Measurements from ENCODE around the gene CNTN1.

The CNTN1 gene

DNA sequence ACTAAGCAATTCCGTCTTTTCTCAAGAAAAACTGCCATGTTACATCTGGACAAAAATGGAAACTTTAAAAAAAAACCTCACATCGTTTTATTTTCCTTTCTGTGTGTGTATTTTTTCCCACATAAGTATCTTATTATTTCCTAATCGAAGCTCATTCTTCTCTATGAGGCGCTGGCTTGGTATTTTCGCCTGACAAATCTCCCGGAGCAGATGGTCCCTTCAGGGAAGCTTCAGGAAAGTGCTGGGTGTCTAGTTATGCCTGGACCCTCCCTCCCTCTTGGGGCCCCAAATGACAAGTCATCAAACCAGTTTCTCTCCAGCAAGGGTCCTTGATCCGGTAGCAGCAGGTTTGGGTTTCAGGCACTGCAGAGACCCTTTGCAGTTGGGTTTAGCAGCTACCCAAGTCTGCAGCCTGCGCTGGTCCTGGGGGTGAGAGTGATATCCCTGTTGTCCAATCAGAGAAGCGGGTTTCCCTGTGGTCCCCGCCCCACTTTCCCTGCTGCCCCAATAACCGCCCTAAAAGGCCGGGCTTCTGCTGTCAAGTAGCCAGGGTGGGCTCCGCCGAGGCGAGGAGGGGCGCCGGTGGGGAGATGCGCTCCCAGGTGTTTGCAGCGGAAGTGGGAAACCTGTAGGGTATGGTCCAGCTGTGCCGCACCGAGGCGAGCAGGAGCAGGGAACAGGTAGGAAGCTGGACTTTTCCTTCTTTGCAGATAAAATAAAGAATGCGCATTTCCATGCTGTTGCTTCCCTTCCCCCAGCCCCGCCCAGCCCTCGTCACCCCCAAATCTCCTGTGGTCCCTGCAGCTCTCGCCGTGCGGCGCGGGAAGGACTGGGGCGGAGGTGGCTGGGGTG is at the start of gene CNTN1:
Gene CNTN1 (plus strand): TSS at position 527 of the 852 bp plus-strand sequence.
- Mint-ChIP-seq H3K27ac (no peak within 1 kb of the TSS), H3K27me3 (peaks cover 45% of the 10 kb centered on the region), H3K4me1 (ENCODE audit: low read depth) (peaks cover 14% of the 10 kb centered on the region), H3K36me3 (ENCODE audit: low read depth) (no peaks in the 10 kb centered on the region), H3K4me3 (peak within 1 kb of the TSS; percentile 52), H3K9me3 (no peaks in the 10 kb centered on the region)
- intact Hi-C loops (cut with micrococcal nuclease) = no loop called here

DNA sequence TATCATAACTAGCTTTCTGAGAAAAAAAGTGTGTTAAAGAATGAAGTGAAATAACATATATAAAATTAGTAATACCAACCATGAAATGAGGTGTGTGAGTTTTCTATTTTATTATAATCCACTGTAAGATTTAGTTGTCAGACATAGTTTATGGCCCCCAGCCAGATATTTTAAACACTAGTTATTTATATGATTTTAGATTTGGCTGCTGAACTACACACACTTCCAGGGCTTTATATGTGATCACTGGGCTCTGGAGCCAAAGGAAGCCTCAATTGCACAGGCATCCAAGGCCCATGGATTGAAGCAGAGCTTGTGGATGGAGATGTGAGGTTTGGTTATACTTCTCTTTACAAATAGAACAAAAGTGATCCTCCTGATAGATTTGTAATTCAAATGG is 48.7 kb upstream of the CNTN1 start:
- intact Hi-C loops (cut with micrococcal nuclease) = no loop called here
- Mint-ChIP-seq H3K36me3 (ENCODE audit: low read depth) (no peaks in the 10 kb centered on the region), H3K4me3 (no peak overlapping the region), H3K27me3 (no peaks in the 10 kb centered on the region), H3K4me1 (ENCODE audit: low read depth) (no peaks in the 10 kb centered on the region), H3K27ac (no peak overlapping the region), H3K9me3 (peaks cover 25% of the 10 kb centered on the region)

DNA sequence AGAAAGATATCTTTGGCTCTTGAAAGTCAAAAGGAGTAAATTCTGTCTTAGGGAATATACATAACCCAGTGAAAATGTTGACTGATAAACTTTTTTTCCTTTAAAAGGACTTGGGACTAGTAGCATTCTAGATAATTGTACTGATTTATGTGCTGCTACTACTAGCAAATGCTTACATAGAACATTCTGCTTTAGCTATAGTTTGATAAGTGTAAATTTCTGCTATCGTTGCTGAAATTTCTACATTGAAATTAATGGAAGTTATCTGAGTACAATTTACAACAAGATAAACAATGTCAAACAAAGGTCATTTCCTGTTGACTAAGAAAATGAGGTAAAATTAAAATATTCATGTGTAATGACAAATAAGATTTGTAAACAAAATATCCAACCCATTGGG is 48.3 kb upstream of the CNTN1 start:
- H3K9me3 Mint-ChIP-seq = peaks cover 25% of the 10 kb centered on the region
- H3K4me3 Mint-ChIP-seq = no peak overlapping the region
- no peaks in the 10 kb centered on the region for H3K4me1 Mint-ChIP-seq (ENCODE audit: low read depth)
- no peaks in the 10 kb centered on the region for H3K27me3 Mint-ChIP-seq
- H3K27ac Mint-ChIP-seq = no peak overlapping the region
- H3K36me3 Mint-ChIP-seq (ENCODE audit: low read depth) = no peaks in the 10 kb centered on the region
- intact Hi-C loops (cut with micrococcal nuclease) = no loop called here

DNA sequence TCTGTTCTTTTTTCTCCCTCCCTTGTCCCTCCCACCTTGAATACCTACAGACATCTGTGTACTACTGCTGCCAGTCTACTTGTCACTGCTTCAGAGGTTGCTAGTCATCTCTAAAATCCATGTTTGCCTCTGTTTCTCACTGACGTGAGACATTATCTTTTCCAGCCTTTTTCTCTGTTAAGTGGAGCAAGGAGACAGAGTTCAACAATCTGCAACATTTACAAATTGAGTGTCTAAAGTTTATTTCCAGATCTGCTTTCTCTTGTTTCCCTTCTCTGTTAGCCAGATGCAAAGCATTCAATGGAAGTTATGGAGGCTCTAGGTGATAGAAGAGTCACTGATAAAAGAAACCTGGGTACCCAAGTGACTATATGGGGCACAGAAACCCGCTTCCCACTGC is 47.5 kb upstream of the CNTN1 start:
- intact Hi-C loops (cut with micrococcal nuclease) = no loop called here
- H3K4me1 Mint-ChIP-seq (ENCODE audit: low read depth) = no peaks in the 10 kb centered on the region
- H3K27ac Mint-ChIP-seq = no peak overlapping the region
- H3K27me3 Mint-ChIP-seq = no peaks in the 10 kb centered on the region
- H3K36me3 Mint-ChIP-seq (ENCODE audit: low read depth) = no peaks in the 10 kb centered on the region
- peaks cover 25% of the 10 kb centered on the region for H3K9me3 Mint-ChIP-seq
- no peak overlapping the region for H3K4me3 Mint-ChIP-seq

DNA sequence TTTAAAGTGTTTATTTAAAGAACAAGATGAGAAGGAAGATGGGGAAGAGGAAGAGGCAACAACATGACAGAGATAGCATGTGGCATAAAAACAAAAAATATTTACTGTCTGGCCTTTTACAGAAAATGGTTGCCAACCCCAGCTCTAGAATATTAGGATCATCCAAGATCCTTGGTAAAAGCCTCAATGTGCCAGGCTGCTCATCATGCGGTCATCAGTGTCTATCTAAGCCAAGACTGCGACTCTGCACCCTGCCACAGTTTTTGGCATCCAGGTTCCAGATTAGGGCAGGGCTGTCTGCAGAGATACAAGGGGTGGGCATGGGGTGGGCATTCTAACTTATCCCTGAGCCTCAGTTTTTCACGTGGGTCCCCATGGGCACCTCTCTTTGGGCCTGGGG is 46.9 kb upstream of the CNTN1 start:
- intact Hi-C loops (cut with micrococcal nuclease) = no loop called here
- Mint-ChIP-seq H3K4me3 (no peak overlapping the region), H3K4me1 (ENCODE audit: low read depth) (no peaks in the 10 kb centered on the region), H3K27ac (no peak overlapping the region), H3K9me3 (peaks cover 19% of the 10 kb centered on the region), H3K36me3 (ENCODE audit: low read depth) (no peaks in the 10 kb centered on the region), H3K27me3 (no peaks in the 10 kb centered on the region)

DNA sequence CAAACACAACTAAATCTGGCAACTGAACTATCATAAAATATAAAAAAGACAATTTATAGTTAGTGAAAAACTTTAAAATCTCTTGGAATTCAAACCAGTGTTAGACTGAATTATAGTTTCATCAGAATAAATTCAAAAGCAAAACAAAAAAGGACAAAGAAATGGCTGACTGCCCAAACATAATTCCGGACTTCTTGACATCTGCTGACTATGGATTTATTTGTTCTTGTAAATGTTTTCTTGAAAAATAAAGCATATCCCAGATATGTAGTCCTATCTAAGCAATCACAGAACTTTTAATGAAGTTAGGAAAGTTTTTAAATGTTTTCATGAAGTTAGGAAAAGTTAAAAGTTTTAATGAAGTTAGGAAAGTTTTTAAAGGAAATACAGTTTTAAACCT is 45.8 kb upstream of the CNTN1 start:
- Mint-ChIP-seq H3K9me3 (peaks cover 8% of the 10 kb centered on the region), H3K4me1 (ENCODE audit: low read depth) (no peaks in the 10 kb centered on the region), H3K27ac (no peak overlapping the region), H3K36me3 (ENCODE audit: low read depth) (no peaks in the 10 kb centered on the region), H3K4me3 (no peak overlapping the region), H3K27me3 (no peaks in the 10 kb centered on the region)
- intact Hi-C loops (cut with micrococcal nuclease) = no loop called here

DNA sequence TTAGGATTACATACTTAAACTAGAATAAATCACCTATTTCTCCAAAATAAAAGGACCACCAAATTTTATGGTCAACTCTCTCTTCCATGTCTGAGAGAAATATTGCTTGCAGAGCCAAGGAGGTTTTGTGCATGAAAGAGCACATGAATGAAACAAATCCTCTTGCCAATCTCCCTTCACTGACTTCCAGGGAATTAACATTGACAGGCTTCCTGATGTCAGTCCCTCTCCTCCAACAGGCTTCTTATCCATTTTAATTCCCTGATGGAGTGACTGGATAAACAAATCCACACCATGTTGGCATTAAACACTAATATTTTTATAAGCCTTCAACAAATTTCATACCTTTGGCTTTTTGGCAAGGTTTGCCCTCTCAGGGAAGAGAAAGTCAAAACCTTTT is 45.3 kb upstream of the CNTN1 start:
- Mint-ChIP-seq H3K9me3 (peaks cover 3% of the 10 kb centered on the region), H3K27me3 (no peaks in the 10 kb centered on the region), H3K27ac (no peak overlapping the region), H3K4me1 (ENCODE audit: low read depth) (no peaks in the 10 kb centered on the region), H3K4me3 (no peak overlapping the region), H3K36me3 (ENCODE audit: low read depth) (no peaks in the 10 kb centered on the region)
- intact Hi-C loops (cut with micrococcal nuclease) = no loop called here

DNA sequence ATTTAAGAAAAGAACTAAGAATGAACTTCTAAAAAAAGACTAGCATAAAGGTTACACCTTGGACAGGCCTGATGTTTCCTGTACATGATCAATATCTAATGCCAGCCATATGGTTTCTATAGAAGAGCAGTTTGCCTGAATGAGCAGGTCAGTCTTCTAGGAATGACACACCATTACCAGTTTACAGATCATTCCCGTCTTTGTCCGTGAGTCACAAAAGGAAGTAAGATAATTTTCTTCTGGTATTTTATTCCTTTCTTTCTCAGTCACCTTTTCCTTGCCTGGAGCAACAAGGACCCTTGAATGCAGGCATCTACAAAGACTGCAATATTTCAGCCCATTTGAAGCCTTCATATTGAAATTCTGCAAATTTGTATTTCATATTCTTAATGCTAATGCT is 44.6 kb upstream of the CNTN1 start:
- H3K27ac Mint-ChIP-seq = no peak overlapping the region
- H3K27me3 Mint-ChIP-seq = no peaks in the 10 kb centered on the region
- H3K4me1 Mint-ChIP-seq (ENCODE audit: low read depth) = no peaks in the 10 kb centered on the region
- intact Hi-C loops (cut with micrococcal nuclease) = no loop called here
- H3K36me3 Mint-ChIP-seq (ENCODE audit: low read depth) = no peaks in the 10 kb centered on the region
- H3K4me3 Mint-ChIP-seq = no peak overlapping the region
- H3K9me3 Mint-ChIP-seq = no peaks in the 10 kb centered on the region

DNA sequence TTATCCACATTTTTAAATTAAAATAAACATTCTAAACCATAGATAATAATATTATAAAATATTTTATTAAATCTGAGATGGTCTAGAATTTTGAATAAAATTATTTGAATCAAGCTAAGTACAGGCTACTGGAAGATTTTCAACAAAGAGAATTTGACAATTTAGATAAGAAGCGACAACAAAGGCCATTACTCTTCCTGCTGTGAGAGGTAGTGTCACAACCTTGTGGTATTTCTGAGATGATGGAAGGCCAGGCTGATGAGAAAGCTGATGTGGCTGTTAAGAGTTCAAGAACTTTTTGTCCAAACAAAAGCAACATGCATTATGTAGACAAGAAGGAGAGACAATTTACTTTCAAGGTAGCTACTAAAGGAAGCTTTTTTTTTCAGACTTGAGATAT is 43.7 kb upstream of the CNTN1 start:
- Mint-ChIP-seq H3K27me3 (no peaks in the 10 kb centered on the region), H3K9me3 (no peaks in the 10 kb centered on the region), H3K4me3 (no peak overlapping the region), H3K4me1 (ENCODE audit: low read depth) (no peaks in the 10 kb centered on the region), H3K36me3 (ENCODE audit: low read depth) (no peaks in the 10 kb centered on the region), H3K27ac (no peak overlapping the region)
- intact Hi-C loops (cut with micrococcal nuclease) = no loop called here

DNA sequence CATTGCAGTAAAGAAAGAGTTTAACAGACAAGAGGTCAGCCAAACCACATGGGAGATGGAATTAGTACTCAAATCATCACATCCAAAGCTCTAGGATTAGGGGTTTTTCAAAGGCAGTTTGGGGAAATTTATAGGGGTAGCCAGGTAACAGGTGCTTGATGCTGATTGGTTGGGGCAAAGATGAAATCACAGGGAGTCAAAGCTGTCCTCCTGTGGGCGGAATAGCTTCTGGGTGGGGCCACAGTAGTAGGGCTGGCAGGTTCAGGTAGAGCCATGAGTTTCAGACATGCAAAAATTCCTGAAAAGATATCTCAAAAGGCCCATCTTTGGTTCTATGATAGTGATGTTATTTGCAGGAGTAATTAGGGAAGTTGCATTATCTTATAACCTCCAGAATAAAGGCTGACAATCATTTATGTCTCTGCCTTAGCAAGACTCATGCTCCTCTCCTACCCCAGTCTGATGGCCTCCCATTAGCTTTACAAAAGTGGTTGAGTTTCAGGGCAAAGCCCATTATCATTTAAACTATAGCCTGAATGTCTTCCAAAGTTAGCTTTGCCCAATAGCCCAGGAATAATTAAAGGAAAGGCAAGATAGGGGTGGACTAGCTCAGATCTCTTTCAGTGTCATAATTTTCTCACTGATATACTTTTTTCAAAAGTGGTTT is 42.1 kb upstream of the CNTN1 start:
- H3K27ac Mint-ChIP-seq = no peak overlapping the region
- intact Hi-C loops (cut with micrococcal nuclease) = no loop called here
- no peak overlapping the region for H3K4me3 Mint-ChIP-seq
- no peaks in the 10 kb centered on the region for H3K27me3 Mint-ChIP-seq
- H3K9me3 Mint-ChIP-seq = no peaks in the 10 kb centered on the region
- H3K4me1 Mint-ChIP-seq (ENCODE audit: low read depth) = no peaks in the 10 kb centered on the region
- H3K36me3 Mint-ChIP-seq (ENCODE audit: low read depth) = no peaks in the 10 kb centered on the region

DNA sequence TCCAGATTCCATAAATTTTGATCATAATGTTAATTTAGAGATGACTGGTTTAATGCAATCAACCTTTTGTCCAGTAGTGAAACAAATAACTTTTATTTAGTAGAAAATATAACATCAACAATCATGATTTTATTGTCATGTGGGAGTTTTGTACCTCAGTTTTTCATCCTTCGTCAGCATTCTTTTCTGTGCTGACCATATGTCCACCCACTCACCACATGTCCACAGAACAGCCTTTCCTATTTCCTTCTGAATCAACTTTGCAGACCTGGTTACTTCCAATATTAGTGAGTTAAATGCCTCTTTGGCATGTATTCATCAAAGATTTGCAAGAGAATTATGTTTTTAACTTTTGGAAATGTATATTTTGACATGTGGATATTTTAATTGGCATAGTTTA is 36.8 kb upstream of the CNTN1 start:
- no peak overlapping the region for H3K4me3 Mint-ChIP-seq
- no peaks in the 10 kb centered on the region for H3K36me3 Mint-ChIP-seq (ENCODE audit: low read depth)
- H3K27ac Mint-ChIP-seq = no peak overlapping the region
- no peaks in the 10 kb centered on the region for H3K9me3 Mint-ChIP-seq
- intact Hi-C loops (cut with micrococcal nuclease) = no loop called here
- no peaks in the 10 kb centered on the region for H3K4me1 Mint-ChIP-seq (ENCODE audit: low read depth)
- H3K27me3 Mint-ChIP-seq = no peaks in the 10 kb centered on the region

DNA sequence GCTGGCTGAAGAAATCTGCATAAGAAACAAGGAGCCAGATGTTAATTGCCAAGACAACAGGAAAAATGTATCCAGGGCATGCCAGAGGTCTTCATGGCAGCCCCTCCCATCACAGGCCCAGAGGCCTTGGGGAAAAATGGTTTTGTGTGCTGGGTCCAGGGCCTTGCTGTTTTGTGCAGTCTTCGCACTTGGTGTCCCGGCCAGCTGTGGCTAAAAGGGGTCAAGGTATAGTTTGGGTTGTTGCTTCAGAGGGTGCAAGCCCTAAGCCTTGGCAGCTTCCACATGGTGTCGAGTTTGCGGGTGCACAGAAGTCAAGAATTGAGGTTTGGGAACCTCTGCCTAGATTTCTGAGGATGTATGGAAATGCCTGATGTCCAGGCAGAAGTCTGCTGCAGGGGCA is 29.9 kb upstream of the CNTN1 start:
- no peaks in the 10 kb centered on the region for H3K36me3 Mint-ChIP-seq (ENCODE audit: low read depth)
- peaks cover 32% of the 10 kb centered on the region for H3K9me3 Mint-ChIP-seq
- no peaks in the 10 kb centered on the region for H3K27me3 Mint-ChIP-seq
- no peak overlapping the region for H3K27ac Mint-ChIP-seq
- H3K4me1 Mint-ChIP-seq (ENCODE audit: low read depth) = no peaks in the 10 kb centered on the region
- intact Hi-C loops (cut with micrococcal nuclease) = no loop called here
- H3K4me3 Mint-ChIP-seq = no peak overlapping the region

DNA sequence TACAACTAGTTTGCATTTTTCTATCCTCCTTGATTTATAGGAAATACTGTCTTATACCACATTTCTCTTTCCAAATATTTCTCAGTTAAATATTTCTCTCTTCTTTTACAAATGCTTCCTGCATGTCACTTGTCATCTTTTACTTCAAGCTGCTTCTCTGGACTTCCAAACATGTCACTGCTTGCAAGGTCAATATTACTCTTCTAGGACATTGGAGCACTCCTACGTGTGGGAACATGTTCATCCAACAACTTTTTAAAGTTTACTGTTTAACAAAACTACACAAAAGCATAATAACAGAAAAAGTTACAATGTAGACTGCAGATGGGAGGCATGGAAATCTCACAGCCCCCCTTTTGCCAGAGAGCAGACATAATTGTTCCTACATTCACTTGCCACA is 28.5 kb upstream of the CNTN1 start:
- Mint-ChIP-seq H3K27ac (no peak overlapping the region), H3K4me3 (no peak overlapping the region), H3K9me3 (peaks cover 32% of the 10 kb centered on the region), H3K4me1 (ENCODE audit: low read depth) (no peaks in the 10 kb centered on the region), H3K27me3 (no peaks in the 10 kb centered on the region), H3K36me3 (ENCODE audit: low read depth) (no peaks in the 10 kb centered on the region)
- intact Hi-C loops (cut with micrococcal nuclease) = no loop called here

DNA sequence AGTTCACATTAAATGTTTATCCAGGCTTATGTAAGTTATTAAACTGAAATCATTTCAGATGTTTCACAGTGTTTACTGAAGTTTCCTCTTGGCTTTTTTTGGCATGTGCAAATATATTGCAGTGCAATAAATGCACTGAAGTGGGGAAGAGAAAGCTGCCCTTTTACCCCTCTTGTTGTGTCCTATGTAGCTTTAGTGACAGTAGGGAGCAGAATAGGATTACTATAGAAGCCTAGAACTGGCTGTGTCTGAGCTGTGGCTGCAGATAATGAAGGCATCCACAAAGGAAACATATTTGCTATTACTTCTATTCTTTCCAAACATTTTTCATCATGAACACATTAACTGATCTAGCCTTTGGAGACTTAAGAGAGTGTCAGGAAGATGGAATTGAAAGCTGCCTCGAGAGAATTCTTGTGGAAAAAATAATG is 24.1 kb upstream of the CNTN1 start:
- no peak overlapping the region for H3K27ac Mint-ChIP-seq
- intact Hi-C loops (cut with micrococcal nuclease) = no loop called here
- no peaks in the 10 kb centered on the region for H3K36me3 Mint-ChIP-seq (ENCODE audit: low read depth)
- H3K4me3 Mint-ChIP-seq = no peak overlapping the region
- H3K27me3 Mint-ChIP-seq = no peaks in the 10 kb centered on the region
- no peaks in the 10 kb centered on the region for H3K4me1 Mint-ChIP-seq (ENCODE audit: low read depth)
- H3K9me3 Mint-ChIP-seq = peaks cover 11% of the 10 kb centered on the region
